SIG-M5 (cell line): Measurements from ENCODE around the gene ZMIZ1.
A peak's percentile ranks its signal among the peaks of the same experiment; 100 is the strongest.

Experiments used
- DNase-seq: peaks from one replicate; lab custom pipeline; 2025; lab: John Stamatoyannopoulos, UW

ZMIZ1 gene

GRCh38 chr10:79286318-79286951, 217.7 kb downstream of the ZMIZ1 start:
- peak; percentile 75 for DNase-seq

GRCh38 chr10:79287973-79288723, 219.4 kb downstream of the ZMIZ1 start:
- DNase-seq = no peak

- DNase-seq = no peak
Measured at GRCh38 chr10:79289801-79290200, 221.0 kb downstream of the ZMIZ1 start.

GRCh38 chr10:79292026-79292766, 223.4 kb downstream of the ZMIZ1 start:
- no peak for DNase-seq

GRCh38 chr10:79292891-79293746, 224.4 kb downstream of the ZMIZ1 start:
- DNase-seq = no peak

- peak; percentile 11 for DNase-seq
Measured at GRCh38 chr10:79293841-79294581, 225.2 kb downstream of the ZMIZ1 start.

- DNase-seq = no peak
Measured at GRCh38 chr10:79295563-79295962, 226.8 kb downstream of the ZMIZ1 start.

GRCh38 chr10:79296431-79296830, 227.7 kb downstream of the ZMIZ1 start:
- no peak for DNase-seq

- no peak for DNase-seq
Measured at GRCh38 chr10:79298403-79299244, 229.9 kb downstream of the ZMIZ1 start.

- no peak for DNase-seq
Measured at GRCh38 chr10:79299397-79300241, 230.9 kb downstream of the ZMIZ1 start.

- no peak for DNase-seq
Measured at GRCh38 chr10:79300711-79301110, 231.9 kb downstream of the ZMIZ1 start.

- no peak for DNase-seq
Measured at GRCh38 chr10:79301754-79302530, 233.2 kb downstream of the ZMIZ1 start.

GRCh38 chr10:79303631-79304478, 235.1 kb downstream of the ZMIZ1 start:
- no peak for DNase-seq

- no peak for DNase-seq
Measured at GRCh38 chr10:79304479-79305087, 235.8 kb downstream of the ZMIZ1 start.

GRCh38 chr10:79305515-79305914, 236.7 kb downstream of the ZMIZ1 start:
- no peak for DNase-seq

GRCh38 chr10:79305988-79306387, 237.2 kb downstream of the ZMIZ1 start:
- no peak for DNase-seq

- no peak for DNase-seq
Measured at GRCh38 chr10:79306644-79307220, 238.0 kb downstream of the ZMIZ1 start.
